Liver (tissue), 9 donors: ENCODE data around the gene MUC2. TPM values are rescaled to one million over a fixed set of nuclear protein-coding genes. Genes with fewer than 3 reads are reported as not detected.

ENCODE experiments used
- DNase-seq: peaks from one replicate; pipeline ENCODE4 v3.0.0-alpha.2; 2017; ENCODE audit warnings: low spot score
- H3K27ac ChIP-seq, 2 donors: one replicate each; pipeline ENCODE4 v1.7.0; 2013; ENCODE audit warnings: inconsistent platforms in 2 of 2, low read length in 2 of 2, control low read depth in 1 of 2, low read depth in 1 of 2, mild to moderate bottlenecking in 1 of 2
- H3K27me3 ChIP-seq, 4 donors: one replicate each; pipeline versions ENCODE4 v1.6.1 to v1.7.0; 2013; ENCODE audit warnings: low read length in 3 of 4, inconsistent platforms in 1 of 4, mild to moderate bottlenecking in 1 of 4, moderate library complexity in 1 of 4; ENCODE audit not compliant: control insufficient read depth in 4 of 4, insufficient read depth in 4 of 4
- H3K36me3 ChIP-seq, 4 donors: one replicate each; pipeline versions ENCODE4 v1.6.1 to v1.7.0; 2013; ENCODE audit warnings: low read length in 3 of 4, mild to moderate bottlenecking in 3 of 4, low read depth in 1 of 4, moderate library complexity in 1 of 4; ENCODE audit not compliant: control insufficient read depth in 4 of 4, insufficient read depth in 3 of 4
- H3K4me1 ChIP-seq, 4 donors: one replicate each; pipeline versions ENCODE4 v1.6.1 to v1.7.0; 2013; ENCODE audit warnings: low read length in 3 of 4, mild to moderate bottlenecking in 3 of 4, moderate library complexity in 1 of 4; ENCODE audit not compliant: control insufficient read depth in 4 of 4, insufficient read depth in 4 of 4
- H3K4me3 ChIP-seq, 3 donors: one replicate each; pipeline versions ENCODE4 v1.6.1 to v1.7.0; 2013; ENCODE audit warnings: low read length in 3 of 3, control low read depth in 1 of 3, low read depth in 1 of 3, mild to moderate bottlenecking in 1 of 3
- H3K9ac ChIP-seq, 2 donors: one replicate each; pipeline ENCODE4 v1.7.0; 2013; ENCODE audit warnings: low read length in 2 of 2, mild to moderate bottlenecking in 2 of 2, moderate library complexity in 2 of 2, control low read depth in 1 of 2, low read depth in 1 of 2
- H3K9me3 ChIP-seq, 4 donors: one replicate each; pipeline versions ENCODE4 v1.6.1 to v1.7.0; 2013; ENCODE audit warnings: low read length in 3 of 4; ENCODE audit not compliant: control insufficient read depth in 4 of 4
- EGR1 ChIP-seq, 2 donors: IDR thresholded peaks; 2 replicates each; pipeline ENCODE4 v1.6.1; 2016 to 2018; ENCODE audit warnings: antibody characterized with exemption in 2 of 2, low read depth in 2 of 2
- FOXA1 ChIP-seq: IDR thresholded peaks from 2 replicates; pipeline ENCODE4 v1.6.1; 2016; ENCODE audit warnings: antibody characterized with exemption
- FOXA2 ChIP-seq: IDR thresholded peaks from 2 replicates; pipeline ENCODE4 v1.6.1; 2016; ENCODE audit warnings: antibody characterized with exemption
- GABPA ChIP-seq, 2 donors: IDR thresholded peaks in 1 of 2; conservative IDR thresholded peaks in 1 of 2; 2 replicates each; pipeline ENCODE4 v1.6.1; 2016; ENCODE audit warnings: antibody characterized with exemption in 2 of 2, mild to moderate bottlenecking in 1 of 2, moderate library complexity in 1 of 2
- HNF4A ChIP-seq, 2 donors: conservative IDR thresholded peaks; 2 replicates each; pipeline ENCODE4 v1.6.1; 2016; ENCODE audit warnings: antibody characterized with exemption in 2 of 2, mild to moderate bottlenecking in 2 of 2
- HNF4G ChIP-seq: IDR thresholded peaks from 2 replicates; pipeline ENCODE4 v1.6.1; 2016; ENCODE audit warnings: antibody characterized with exemption
- JUND ChIP-seq, 2 donors: IDR thresholded peaks; 2 replicates each; pipeline ENCODE4 v1.6.1; 2016; ENCODE audit warnings: antibody characterized with exemption in 2 of 2
- NR2F2 ChIP-seq: IDR thresholded peaks from 2 replicates; pipeline ENCODE4 v1.6.1; 2016; ENCODE audit warnings: antibody characterized with exemption
- RAD21 ChIP-seq, 2 donors: IDR thresholded peaks; 2 replicates each; pipeline ENCODE4 v1.6.1; 2016; ENCODE audit warnings: antibody characterized with exemption in 2 of 2, mild to moderate bottlenecking in 2 of 2
- RXRA ChIP-seq, 2 donors: IDR thresholded peaks; 2 replicates each; pipeline ENCODE4 v1.6.1; 2017 to 2018; ENCODE audit warnings: antibody characterized with exemption in 2 of 2, mild to moderate bottlenecking in 1 of 2
- SP1 ChIP-seq: IDR thresholded peaks from 2 replicates; pipeline ENCODE4 v1.6.1; 2018; ENCODE audit warnings: antibody characterized with exemption, mild to moderate bottlenecking
- TAF1 ChIP-seq: conservative IDR thresholded peaks from 2 replicates; pipeline ENCODE4 v1.6.1; 2016; ENCODE audit warnings: antibody characterized with exemption, mild to moderate bottlenecking
- YY1 ChIP-seq: IDR thresholded peaks from 2 replicates; pipeline ENCODE4 v1.6.1; 2016; ENCODE audit warnings: antibody characterized with exemption, mild to moderate bottlenecking
- WGBS: extraction: QIAGEN DNeasy Blood & Tissue Kit; methylation state at CpG from one replicate; pipeline ENCODE4 v1.1.7; 2013; 5-methylcytosine and 5-hydroxymethylcytosine counted together
- polyA plus RNA-seq, 2 donors: library from polyadenylated mRNA; stranded (reverse) in 1 of 2; unstranded in 1 of 2; fragments of 200-250 nt in 1 of 2; fragments of >200 nt in 1 of 2; fragmentation: Nextera tagmentation in 1 of 2; extraction: Ambion mirVana in 1 of 2; gene quantifications; one replicate each; pipeline versions ENCODE4 v1.2.1 to v1.2.3, GENCODE V29; 2013 to 2015
- total RNA-seq, 2 donors: library from RNA; depleted of rRNA; stranded (reverse); fragments of >200 nt; gene quantifications; one replicate each; pipeline ENCODE4 v1.2.3, GENCODE V29; 2014
- TF ChIP-seq, protein P1 (sequence below): fragments of 150-350 bp; IDR thresholded peaks from 2 replicates; pipeline ENCODE4 v1.5.1; 2017; ENCODE audit warnings: improper control_type of control experiment, low read depth, low read length; ENCODE audit not compliant: missing input control
- TF ChIP-seq, protein P2 (sequence below): IDR thresholded peaks from 2 replicates; pipeline ENCODE4 v1.6.1; 2016; ENCODE audit warnings: antibody characterized with exemption, mild to moderate bottlenecking
- TF ChIP-seq, protein P3 (sequence below): IDR thresholded peaks from 2 replicates; pipeline ENCODE4 v1.6.1; 2016; ENCODE audit warnings: antibody characterized with exemption
- TF ChIP-seq, protein P4 (sequence below): IDR thresholded peaks from 2 replicates; pipeline ENCODE4 v1.6.1; 2016; ENCODE audit warnings: antibody characterized with exemption
- TF ChIP-seq, protein P5 (sequence below): IDR thresholded peaks from 2 replicates; pipeline ENCODE4 v1.6.1; 2016; ENCODE audit warnings: antibody characterized with exemption
- donor health status: healthy.
- donor health status: healthy.
- donor health status: healthy.
- donor health status: healthy.
- donor health status: healthy.

Gene MUC2
- not detected for total RNA-seq
- under 1 TPM in 1 of 2 donors, not detected in 1; under 0.01 TPM for polyA plus RNA-seq

DNA sequence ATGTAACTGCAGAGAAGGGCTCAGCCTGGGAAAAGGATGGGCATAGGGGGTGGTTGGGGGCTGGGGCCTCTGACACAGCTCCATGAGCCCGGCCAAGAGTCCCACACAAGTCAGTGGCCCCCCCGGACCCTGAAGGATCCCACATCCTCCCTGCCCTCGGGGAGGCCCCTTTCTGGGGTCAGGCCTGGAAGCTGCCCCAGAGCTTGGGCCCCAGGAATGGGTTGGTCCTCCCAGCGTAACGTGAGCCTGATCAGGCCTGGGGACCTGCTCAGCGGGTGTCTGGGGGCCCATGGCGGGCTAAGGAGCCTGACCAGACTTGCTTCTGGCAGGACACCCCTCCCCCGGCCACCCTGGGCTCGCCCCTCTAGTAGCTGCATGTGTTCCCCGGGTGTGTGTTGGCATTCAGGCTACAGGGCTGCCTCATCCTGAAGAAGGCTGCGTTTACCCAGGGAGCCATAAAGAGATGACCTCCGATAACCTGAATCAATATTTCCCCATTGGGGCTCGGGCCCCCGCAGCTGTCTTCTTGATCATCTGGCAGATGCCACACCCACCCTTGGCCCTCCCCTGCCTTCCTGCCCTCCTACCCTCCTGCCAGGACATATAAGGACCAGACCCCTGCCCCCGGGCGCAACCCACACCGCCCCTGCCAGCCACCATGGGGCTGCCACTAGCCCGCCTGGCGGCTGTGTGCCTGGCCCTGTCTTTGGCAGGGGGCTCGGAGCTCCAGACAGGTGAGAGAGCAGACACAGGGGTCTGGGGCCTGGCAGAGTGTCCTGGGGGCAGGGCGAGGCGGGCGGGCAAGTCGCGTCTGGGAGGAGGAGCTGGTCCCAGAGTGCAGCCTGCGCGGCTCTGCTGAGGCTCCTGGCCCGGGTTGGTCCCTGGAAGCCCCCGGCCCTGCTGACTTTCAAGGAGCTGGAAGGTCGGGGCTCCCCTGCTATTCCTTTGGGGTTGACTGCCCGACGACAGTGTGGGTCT lies at the start of gene MUC2:
TSS of gene MUC2 (plus strand) at position 631 of the 978 bp plus-strand sequence.
- Histone ChIP-seq H3K4me1 (peaks cover 0 to 6% (median 3%) of the 10 kb centered on the region in 4 donors), H3K4me3 (no peak within 1 kb of the TSS), H3K9me3 (no peaks in the 10 kb centered on the region), H3K27me3 (no peaks in the 10 kb centered on the region), H3K27ac (no peak within 1 kb of the TSS), H3K9ac (no peak within 1 kb of the TSS), H3K36me3 (no peaks in the 10 kb centered on the region)
- DNase-seq: no peak
- 76% methylated on average over 32 of the region's 32 CpGs for WGBS
- TF ChIP-seq, protein P1, sequence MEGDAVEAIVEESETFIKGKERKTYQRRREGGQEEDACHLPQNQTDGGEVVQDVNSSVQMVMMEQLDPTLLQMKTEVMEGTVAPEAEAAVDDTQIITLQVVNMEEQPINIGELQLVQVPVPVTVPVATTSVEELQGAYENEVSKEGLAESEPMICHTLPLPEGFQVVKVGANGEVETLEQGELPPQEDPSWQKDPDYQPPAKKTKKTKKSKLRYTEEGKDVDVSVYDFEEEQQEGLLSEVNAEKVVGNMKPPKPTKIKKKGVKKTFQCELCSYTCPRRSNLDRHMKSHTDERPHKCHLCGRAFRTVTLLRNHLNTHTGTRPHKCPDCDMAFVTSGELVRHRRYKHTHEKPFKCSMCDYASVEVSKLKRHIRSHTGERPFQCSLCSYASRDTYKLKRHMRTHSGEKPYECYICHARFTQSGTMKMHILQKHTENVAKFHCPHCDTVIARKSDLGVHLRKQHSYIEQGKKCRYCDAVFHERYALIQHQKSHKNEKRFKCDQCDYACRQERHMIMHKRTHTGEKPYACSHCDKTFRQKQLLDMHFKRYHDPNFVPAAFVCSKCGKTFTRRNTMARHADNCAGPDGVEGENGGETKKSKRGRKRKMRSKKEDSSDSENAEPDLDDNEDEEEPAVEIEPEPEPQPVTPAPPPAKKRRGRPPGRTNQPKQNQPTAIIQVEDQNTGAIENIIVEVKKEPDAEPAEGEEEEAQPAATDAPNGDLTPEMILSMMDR: no peak
- TF ChIP-seq FOXA2 (no peak), NR2F2 (no peak), SP1 (no peak), GABPA (IDR thresholded peaks at IDR 0.05 in 1 of 2, conservative IDR thresholded peaks at IDR 0.05 in 1 of 2) (no peak), FOXA1 (no peak), EGR1 (IDR thresholded peaks at IDR 0.05; ENCODE audit: low read depth in 2 of 2) (no peak)
- TF ChIP-seq, protein P2, sequence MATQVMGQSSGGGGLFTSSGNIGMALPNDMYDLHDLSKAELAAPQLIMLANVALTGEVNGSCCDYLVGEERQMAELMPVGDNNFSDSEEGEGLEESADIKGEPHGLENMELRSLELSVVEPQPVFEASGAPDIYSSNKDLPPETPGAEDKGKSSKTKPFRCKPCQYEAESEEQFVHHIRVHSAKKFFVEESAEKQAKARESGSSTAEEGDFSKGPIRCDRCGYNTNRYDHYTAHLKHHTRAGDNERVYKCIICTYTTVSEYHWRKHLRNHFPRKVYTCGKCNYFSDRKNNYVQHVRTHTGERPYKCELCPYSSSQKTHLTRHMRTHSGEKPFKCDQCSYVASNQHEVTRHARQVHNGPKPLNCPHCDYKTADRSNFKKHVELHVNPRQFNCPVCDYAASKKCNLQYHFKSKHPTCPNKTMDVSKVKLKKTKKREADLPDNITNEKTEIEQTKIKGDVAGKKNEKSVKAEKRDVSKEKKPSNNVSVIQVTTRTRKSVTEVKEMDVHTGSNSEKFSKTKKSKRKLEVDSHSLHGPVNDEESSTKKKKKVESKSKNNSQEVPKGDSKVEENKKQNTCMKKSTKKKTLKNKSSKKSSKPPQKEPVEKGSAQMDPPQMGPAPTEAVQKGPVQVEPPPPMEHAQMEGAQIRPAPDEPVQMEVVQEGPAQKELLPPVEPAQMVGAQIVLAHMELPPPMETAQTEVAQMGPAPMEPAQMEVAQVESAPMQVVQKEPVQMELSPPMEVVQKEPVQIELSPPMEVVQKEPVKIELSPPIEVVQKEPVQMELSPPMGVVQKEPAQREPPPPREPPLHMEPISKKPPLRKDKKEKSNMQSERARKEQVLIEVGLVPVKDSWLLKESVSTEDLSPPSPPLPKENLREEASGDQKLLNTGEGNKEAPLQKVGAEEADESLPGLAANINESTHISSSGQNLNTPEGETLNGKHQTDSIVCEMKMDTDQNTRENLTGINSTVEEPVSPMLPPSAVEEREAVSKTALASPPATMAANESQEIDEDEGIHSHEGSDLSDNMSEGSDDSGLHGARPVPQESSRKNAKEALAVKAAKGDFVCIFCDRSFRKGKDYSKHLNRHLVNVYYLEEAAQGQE: no peak

DNA sequence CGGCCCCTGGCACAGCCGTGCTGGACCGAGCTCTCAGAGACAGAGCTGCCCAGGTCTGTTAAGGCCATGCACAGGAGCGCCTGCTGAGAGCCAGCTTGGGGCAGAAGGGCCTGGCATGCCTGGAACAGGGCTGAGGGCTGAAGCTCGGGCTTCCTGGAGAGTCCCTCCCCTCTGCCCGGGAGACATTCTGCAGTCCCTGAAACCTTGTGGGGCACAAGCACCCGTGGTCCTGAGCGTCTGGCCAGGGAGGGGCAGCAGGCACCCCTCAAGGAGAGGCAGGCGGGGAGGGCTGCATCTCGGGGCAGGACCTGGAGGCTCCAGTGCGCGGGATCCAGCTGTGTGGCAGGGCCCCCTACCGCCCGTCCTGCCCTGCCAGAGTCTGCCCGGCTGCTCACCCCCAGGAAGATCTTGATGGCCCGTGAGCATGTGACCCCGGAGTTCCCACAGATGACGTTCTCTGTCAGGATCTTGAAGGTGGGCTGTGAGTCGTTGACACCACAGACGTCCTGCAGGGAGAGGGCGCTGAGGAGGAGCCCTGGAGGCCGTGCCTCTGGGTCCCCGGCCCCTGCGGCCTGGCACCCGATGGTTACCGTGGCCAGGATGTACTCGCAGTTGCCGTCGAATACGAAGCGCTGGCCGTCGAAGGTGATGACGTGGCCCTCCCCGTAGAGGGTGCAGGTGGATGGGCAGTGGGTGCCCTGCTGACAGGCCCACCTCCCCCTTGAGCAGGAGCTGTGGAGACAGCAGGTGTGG lies 49.1 kb upstream of the MUC2 start:
- H3K9ac ChIP-seq: no peak overlapping the region
- no peaks in the 10 kb centered on the region for H3K9me3 ChIP-seq
- no peaks in the 10 kb centered on the region for H3K27me3 ChIP-seq
- WGBS: 74% methylated on average over 35 of the region's 35 CpGs
- DNase-seq: no peak
- no peak overlapping the region for H3K27ac ChIP-seq
- no peak overlapping the region for H3K4me3 ChIP-seq
- H3K4me1 ChIP-seq: no peaks in the 10 kb centered on the region
- TF ChIP-seq HNF4A (conservative IDR thresholded peaks at IDR 0.05): no peak
- TF ChIP-seq TAF1: no peak
- no peak for TF ChIP-seq SP1
- TF ChIP-seq RXRA (IDR thresholded peaks at IDR 0.05): no peak
- no peak for TF ChIP-seq RAD21 (IDR thresholded peaks at IDR 0.05)
- TF ChIP-seq, protein P3, sequence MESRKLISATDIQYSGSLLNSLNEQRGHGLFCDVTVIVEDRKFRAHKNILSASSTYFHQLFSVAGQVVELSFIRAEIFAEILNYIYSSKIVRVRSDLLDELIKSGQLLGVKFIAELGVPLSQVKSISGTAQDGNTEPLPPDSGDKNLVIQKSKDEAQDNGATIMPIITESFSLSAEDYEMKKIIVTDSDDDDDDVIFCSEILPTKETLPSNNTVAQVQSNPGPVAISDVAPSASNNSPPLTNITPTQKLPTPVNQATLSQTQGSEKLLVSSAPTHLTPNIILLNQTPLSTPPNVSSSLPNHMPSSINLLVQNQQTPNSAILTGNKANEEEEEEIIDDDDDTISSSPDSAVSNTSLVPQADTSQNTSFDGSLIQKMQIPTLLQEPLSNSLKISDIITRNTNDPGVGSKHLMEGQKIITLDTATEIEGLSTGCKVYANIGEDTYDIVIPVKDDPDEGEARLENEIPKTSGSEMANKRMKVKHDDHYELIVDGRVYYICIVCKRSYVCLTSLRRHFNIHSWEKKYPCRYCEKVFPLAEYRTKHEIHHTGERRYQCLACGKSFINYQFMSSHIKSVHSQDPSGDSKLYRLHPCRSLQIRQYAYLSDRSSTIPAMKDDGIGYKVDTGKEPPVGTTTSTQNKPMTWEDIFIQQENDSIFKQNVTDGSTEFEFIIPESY: no peak
- TF ChIP-seq JUND (IDR thresholded peaks at IDR 0.05): no peak
- TF ChIP-seq GABPA (IDR thresholded peaks at IDR 0.05 in 1 of 2, conservative IDR thresholded peaks at IDR 0.05 in 1 of 2): no peak
- TF ChIP-seq, protein P4, sequence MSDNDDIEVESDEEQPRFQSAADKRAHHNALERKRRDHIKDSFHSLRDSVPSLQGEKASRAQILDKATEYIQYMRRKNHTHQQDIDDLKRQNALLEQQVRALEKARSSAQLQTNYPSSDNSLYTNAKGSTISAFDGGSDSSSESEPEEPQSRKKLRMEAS: no peak
- no peak for TF ChIP-seq FOXA1
- TF ChIP-seq, protein P5, sequence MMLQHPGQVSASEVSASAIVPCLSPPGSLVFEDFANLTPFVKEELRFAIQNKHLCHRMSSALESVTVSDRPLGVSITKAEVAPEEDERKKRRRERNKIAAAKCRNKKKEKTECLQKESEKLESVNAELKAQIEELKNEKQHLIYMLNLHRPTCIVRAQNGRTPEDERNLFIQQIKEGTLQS: no peak
- TF ChIP-seq HNF4G: no peak
- TF ChIP-seq FOXA2: no peak
- TF ChIP-seq EGR1 (IDR thresholded peaks at IDR 0.05; ENCODE audit: low read depth in 2 of 2): no peak
- TF ChIP-seq YY1: no peak
- TF ChIP-seq, protein P1: no peak
- peaks cover 0 to 2% (median 0%) of the 10 kb centered on the region in 4 donors for H3K36me3 ChIP-seq
